Suppressor macrophage treated with lipopolysaccharide for 4 hours (primary cell): ENCODE results near the gene ACSL1.
"Not testable (repeated sequence)": the region's sequence is repeated elsewhere in the genome, so short reads cannot be mapped to it uniquely, and the experiment has no call there.

ENCODE experiments used
- DNase-seq: peaks from one replicate; pipeline ENCODE4 v3.0.0-alpha.2; 2020

The ACSL1 gene

GRCh38 chr4:184825896-184826690 is at the start of gene ACSL1:
Gene ACSL1 (minus strand): TSS chr4:184825968. CDS start chr4:184803514, 22,454 bp downstream.
- peak; percentile 95 for DNase-seq

- DNase-seq = no peak
Observed at GRCh38 chr4:184873054-184873453, 47.3 kb upstream of the ACSL1 start.

- DNase-seq = no peak
Observed at GRCh38 chr4:184870718-184871117, 45.0 kb upstream of the ACSL1 start.

- DNase-seq = no peak
Observed at GRCh38 chr4:184868623-184869022, 42.9 kb upstream of the ACSL1 start.

- peak; percentile 54 for DNase-seq
Observed at GRCh38 chr4:184863916-184864315, 38.1 kb upstream of the ACSL1 start.

- peak; percentile 85 for DNase-seq
Observed at GRCh38 chr4:184861047-184861446, 35.3 kb upstream of the ACSL1 start.

GRCh38 chr4:184860018-184860779 is 34.4 kb upstream of the ACSL1 start:
- DNase-seq = peak; percentile 90

GRCh38 chr4:184857441-184858121 is 31.8 kb upstream of the ACSL1 start:
- DNase-seq = no peak

GRCh38 chr4:184856277-184856609 is 30.5 kb upstream of the ACSL1 start:
- peak; percentile 94 for DNase-seq

- DNase-seq = peak; percentile 94
Observed at GRCh38 chr4:184854673-184855072, 28.9 kb upstream of the ACSL1 start.

- peak; percentile 45 for DNase-seq
Observed at GRCh38 chr4:184853436-184853835, 27.7 kb upstream of the ACSL1 start.

GRCh38 chr4:184851886-184852285 is 26.1 kb upstream of the ACSL1 start:
- peak; percentile 60 for DNase-seq

GRCh38 chr4:184851200-184851541 is 25.4 kb upstream of the ACSL1 start:
- DNase-seq = peak; percentile 94

- DNase-seq = peak; percentile 66
Observed at GRCh38 chr4:184850431-184851199, 24.8 kb upstream of the ACSL1 start.

GRCh38 chr4:184850018-184850417 is 24.2 kb upstream of the ACSL1 start:
- DNase-seq = no peak

GRCh38 chr4:184849185-184849584 is 23.4 kb upstream of the ACSL1 start:
- peak; percentile 90 for DNase-seq

GRCh38 chr4:184848510-184848909 is 22.7 kb upstream of the ACSL1 start:
- peak; percentile 94 for DNase-seq

GRCh38 chr4:184846531-184846930 is 20.8 kb upstream of the ACSL1 start:
- no peak for DNase-seq

- peak; percentile 61 for DNase-seq
Observed at GRCh38 chr4:184845367-184846021, 19.7 kb upstream of the ACSL1 start.

- no peak for DNase-seq
Observed at GRCh38 chr4:184844742-184845141, 19.0 kb upstream of the ACSL1 start.

- peak; percentile 46 for DNase-seq
Observed at GRCh38 chr4:184843984-184844554, 18.3 kb upstream of the ACSL1 start.

GRCh38 chr4:184839075-184839399 is 13.3 kb upstream of the ACSL1 start:
- not testable (repeated sequence) for DNase-seq
